GM23338 (cell line): Measurements from ENCODE around the gene SRSF12. TPM values are rescaled to one million over a fixed set of nuclear protein-coding genes. Genes with fewer than 3 reads are reported as not detected.

Experiments used
- ATAC-seq: fragments of 200-7000 bp; cut with Tn5 transposase; 3 replicates; pipeline ENCODE4 v1.9.1; 2020
- DNase-seq: peaks from one replicate; pipeline ENCODE4 v3.0.0-alpha.2; 2015; ENCODE audit warnings: low spot score
- H2AFZ ChIP-seq: fragments of 200-600 bp; sonication (generic); 2 replicates; pipeline ENCODE4 v1.8.0; 2016; ENCODE audit warnings: antibody characterized with exemption, mild to moderate bottlenecking, moderate library complexity
- H3F3A ChIP-seq: fragments of 200-600 bp; sonication (generic); replicated peaks from 2 replicates; pipeline ENCODE4 v1.8.0; 2017; ENCODE audit warnings: antibody characterized with exemption, mixed run types, low read depth
- H3K27ac ChIP-seq: fragments of 200-600 bp; sonication (generic); 2 replicates; pipeline ENCODE4 v1.6.1; 2016; ENCODE audit warnings: low read depth
- H3K27me3 ChIP-seq: fragments of 200-600 bp; sonication (generic); 2 replicates; pipeline ENCODE4 v1.8.0; 2016; ENCODE audit warnings: mild to moderate bottlenecking, mixed run types, moderate library complexity; ENCODE audit not compliant: insufficient read depth
- H3K36me3 ChIP-seq: fragments of 200-600 bp; sonication (generic); 2 replicates; pipeline ENCODE4 v1.8.0; 2016; ENCODE audit warnings: mild to moderate bottlenecking; ENCODE audit not compliant: insufficient read depth
- H3K4me1 ChIP-seq: fragments of 200-600 bp; sonication (generic); 2 replicates; pipeline ENCODE4 v1.8.0; 2016; ENCODE audit warnings: mild to moderate bottlenecking, moderate library complexity; ENCODE audit not compliant: insufficient read depth
- H3K4me2 ChIP-seq: fragments of 200-600 bp; sonication (generic); 2 replicates; pipeline ENCODE4 v1.7.1; 2017; ENCODE audit warnings: mixed run types
- H3K4me3 ChIP-seq: fragments of 200-600 bp; sonication (generic); 2 replicates; pipeline ENCODE4 v1.6.1; 2016; ENCODE audit warnings: mixed run types
- H3K79me2 ChIP-seq: fragments of 200-600 bp; sonication (generic); replicated peaks from 2 replicates; pipeline ENCODE4 v1.8.0; 2017; ENCODE audit warnings: mild to moderate bottlenecking; ENCODE audit not compliant: insufficient read depth
- H3K9me2 ChIP-seq: fragments of 200-600 bp; sonication (generic); 2 replicates; pipeline ENCODE4 v1.8.0; 2017; ENCODE audit not compliant: insufficient read depth
- H4K20me1 ChIP-seq: fragments of 200-600 bp; sonication (generic); replicated peaks from 2 replicates; pipeline ENCODE4 v1.8.0; 2017; ENCODE audit warnings: mild to moderate bottlenecking; ENCODE audit not compliant: insufficient read depth
- H3K27ac Mint-ChIP-seq: 2 replicates; pipeline ENCODE4 v1.8.0; 2020; ENCODE audit warnings: inconsistent platforms, mild to moderate bottlenecking, moderate library complexity, mixed read lengths
- H3K27me3 Mint-ChIP-seq: 3 replicates; pipeline ENCODE4 v1.8.0; 2022; ENCODE audit warnings: low read depth, mild to moderate bottlenecking, moderate library complexity, mixed read lengths, inconsistent platforms; ENCODE audit not compliant: insufficient read depth, poor library complexity
- H3K36me3 Mint-ChIP-seq: 3 replicates; pipeline ENCODE4 v1.8.0; 2021; ENCODE audit warnings: low read depth, mild to moderate bottlenecking, inconsistent platforms, moderate library complexity, mixed read lengths
- H3K4me1 Mint-ChIP-seq: 3 replicates; pipeline ENCODE4 v1.8.0; 2020; ENCODE audit warnings: mild to moderate bottlenecking, inconsistent platforms, mixed read lengths
- H3K4me3 Mint-ChIP-seq: 3 replicates; pipeline ENCODE4 v1.8.0; 2021; ENCODE audit warnings: moderate library complexity, mild to moderate bottlenecking, inconsistent platforms, mixed read lengths
- H3K9me3 Mint-ChIP-seq: 3 replicates; pipeline ENCODE4 v1.8.0; 2020; ENCODE audit warnings: moderate library complexity, mild to moderate bottlenecking, inconsistent platforms, mixed read lengths
- EZH2phosphoT487 ChIP-seq: fragments of 200-600 bp; sonication (generic); IDR thresholded peaks from one replicate; pipeline ENCODE4 v1.8.1; 2018; ENCODE audit warnings: antibody characterized with exemption; ENCODE audit not compliant: unreplicated experiment
- JUNB ChIP-seq: IDR thresholded peaks from one replicate; pipeline ENCODE4 v1.6.1; 2016; ENCODE audit warnings: antibody characterized with exemption; ENCODE audit not compliant: unreplicated experiment
- NANOG ChIP-seq: IDR thresholded peaks from 2 replicates; pipeline ENCODE4 v1.6.1; 2016; ENCODE audit warnings: antibody characterized with exemption, borderline replicate concordance
- POLR2AphosphoS5 ChIP-seq: IDR thresholded peaks from 2 replicates; pipeline ENCODE4 v1.6.1; 2016; ENCODE audit warnings: antibody characterized with exemption, low read depth
- polyA plus RNA-seq: library from polyadenylated mRNA; unstranded; fragments of >200 nt; fragmentation: Nextera tagmentation; extraction: Ambion mirVana; gene quantifications from 2 replicates; pipeline ENCODE4 v1.2.1, GENCODE V29; 2016
- total RNA-seq: library from RNA; depleted of rRNA; stranded (reverse); fragments of >200 nt; shearing (Covaris generic); gene quantifications from 2 replicates; pipeline ENCODE4 v1.2.3, GENCODE V29; 2014
- TF ChIP-seq, protein P1 (sequence below): IDR thresholded peaks from 2 replicates; pipeline ENCODE4 v1.6.1; 2016; ENCODE audit warnings: antibody characterized with exemption
- TF ChIP-seq, protein P2 (sequence below), 2 experiments: fragments of 200-600 bp in 1 of 2; sonication (generic) in 1 of 2; conservative IDR thresholded peaks; 2 replicates each; pipeline versions ENCODE4 v1.5.1 to v1.6.1; 2016 to 2017; ENCODE audit warnings: antibody characterized with exemption in 2 of 2, low read depth in 2 of 2, mild to moderate bottlenecking in 2 of 2, moderate library complexity in 1 of 2
- TF ChIP-seq, protein P3 (sequence below): fragments of 250-450 bp; sonication (Bioruptor Pico); IDR thresholded peaks from 2 replicates; pipeline ENCODE4 v1.5.0; 2020; ENCODE audit warnings: mild to moderate bottlenecking, moderate library complexity

The SRSF12 gene
- total and polyA plus RNA-seq, 2 experiments from 2014 or later, result 3.6 TPM

DNA sequence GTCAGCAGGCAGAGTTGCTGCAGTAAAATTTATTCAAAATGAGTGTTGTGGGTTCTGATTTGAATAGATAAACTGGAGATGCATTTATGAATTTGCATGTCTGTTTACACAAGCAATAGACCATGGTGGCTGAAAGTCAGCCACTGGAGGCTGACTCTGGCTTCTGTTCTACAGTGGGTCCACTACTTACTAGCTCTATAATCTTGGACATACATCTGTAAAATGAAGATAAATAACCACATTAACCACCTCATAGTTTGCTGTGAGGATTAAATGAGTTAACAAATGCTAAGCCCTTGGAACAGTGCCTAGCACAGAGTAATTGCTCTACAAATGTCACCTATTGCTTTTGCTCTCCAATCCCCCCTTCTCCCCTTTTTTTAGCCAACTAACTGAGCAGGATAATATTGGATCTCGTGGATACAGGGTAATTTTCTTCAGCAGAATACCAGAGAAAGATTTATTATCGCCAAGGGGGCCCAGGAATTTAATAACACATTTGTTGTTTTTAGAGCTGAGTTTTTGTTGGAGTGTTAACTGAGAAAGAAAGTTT lies 26.6 kb upstream of the SRSF12 start:
- H3K27me3 Mint-ChIP-seq, result peaks cover 17% of the 10 kb centered on the region
- H3K4me3 Mint-ChIP-seq, result no peak overlapping the region
- H2AFZ ChIP-seq, result no peak overlapping the region
- H3K79me2 ChIP-seq, result no peaks in the 10 kb centered on the region
- DNase-seq (no peak), ATAC-seq (no peak)
- peaks cover 14% of the 10 kb centered on the region for H3K4me1 Mint-ChIP-seq
- H3K4me2 ChIP-seq, result no peak overlapping the region
- no peak overlapping the region for H3K27ac Mint-ChIP-seq
- no peak overlapping the region for H3K27ac ChIP-seq
- peaks cover 90% of the 10 kb centered on the region for H3K27me3 ChIP-seq
- no peaks in the 10 kb centered on the region; the same call in 1 of the 3 replicates for H3K36me3 Mint-ChIP-seq
- TF ChIP-seq, protein P1, sequence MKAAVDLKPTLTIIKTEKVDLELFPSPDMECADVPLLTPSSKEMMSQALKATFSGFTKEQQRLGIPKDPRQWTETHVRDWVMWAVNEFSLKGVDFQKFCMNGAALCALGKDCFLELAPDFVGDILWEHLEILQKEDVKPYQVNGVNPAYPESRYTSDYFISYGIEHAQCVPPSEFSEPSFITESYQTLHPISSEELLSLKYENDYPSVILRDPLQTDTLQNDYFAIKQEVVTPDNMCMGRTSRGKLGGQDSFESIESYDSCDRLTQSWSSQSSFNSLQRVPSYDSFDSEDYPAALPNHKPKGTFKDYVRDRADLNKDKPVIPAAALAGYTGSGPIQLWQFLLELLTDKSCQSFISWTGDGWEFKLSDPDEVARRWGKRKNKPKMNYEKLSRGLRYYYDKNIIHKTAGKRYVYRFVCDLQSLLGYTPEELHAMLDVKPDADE, result no peak
- TF ChIP-seq JUNB (no peak), EZH2phosphoT487 (no peak), NANOG (no peak), POLR2AphosphoS5 (no peak)
- TF ChIP-seq, protein P2, sequence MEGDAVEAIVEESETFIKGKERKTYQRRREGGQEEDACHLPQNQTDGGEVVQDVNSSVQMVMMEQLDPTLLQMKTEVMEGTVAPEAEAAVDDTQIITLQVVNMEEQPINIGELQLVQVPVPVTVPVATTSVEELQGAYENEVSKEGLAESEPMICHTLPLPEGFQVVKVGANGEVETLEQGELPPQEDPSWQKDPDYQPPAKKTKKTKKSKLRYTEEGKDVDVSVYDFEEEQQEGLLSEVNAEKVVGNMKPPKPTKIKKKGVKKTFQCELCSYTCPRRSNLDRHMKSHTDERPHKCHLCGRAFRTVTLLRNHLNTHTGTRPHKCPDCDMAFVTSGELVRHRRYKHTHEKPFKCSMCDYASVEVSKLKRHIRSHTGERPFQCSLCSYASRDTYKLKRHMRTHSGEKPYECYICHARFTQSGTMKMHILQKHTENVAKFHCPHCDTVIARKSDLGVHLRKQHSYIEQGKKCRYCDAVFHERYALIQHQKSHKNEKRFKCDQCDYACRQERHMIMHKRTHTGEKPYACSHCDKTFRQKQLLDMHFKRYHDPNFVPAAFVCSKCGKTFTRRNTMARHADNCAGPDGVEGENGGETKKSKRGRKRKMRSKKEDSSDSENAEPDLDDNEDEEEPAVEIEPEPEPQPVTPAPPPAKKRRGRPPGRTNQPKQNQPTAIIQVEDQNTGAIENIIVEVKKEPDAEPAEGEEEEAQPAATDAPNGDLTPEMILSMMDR (conservative IDR thresholded peaks at IDR 0.05; ENCODE audit: low read depth in 2 of 2), result no peak
- TF ChIP-seq, protein P3, sequence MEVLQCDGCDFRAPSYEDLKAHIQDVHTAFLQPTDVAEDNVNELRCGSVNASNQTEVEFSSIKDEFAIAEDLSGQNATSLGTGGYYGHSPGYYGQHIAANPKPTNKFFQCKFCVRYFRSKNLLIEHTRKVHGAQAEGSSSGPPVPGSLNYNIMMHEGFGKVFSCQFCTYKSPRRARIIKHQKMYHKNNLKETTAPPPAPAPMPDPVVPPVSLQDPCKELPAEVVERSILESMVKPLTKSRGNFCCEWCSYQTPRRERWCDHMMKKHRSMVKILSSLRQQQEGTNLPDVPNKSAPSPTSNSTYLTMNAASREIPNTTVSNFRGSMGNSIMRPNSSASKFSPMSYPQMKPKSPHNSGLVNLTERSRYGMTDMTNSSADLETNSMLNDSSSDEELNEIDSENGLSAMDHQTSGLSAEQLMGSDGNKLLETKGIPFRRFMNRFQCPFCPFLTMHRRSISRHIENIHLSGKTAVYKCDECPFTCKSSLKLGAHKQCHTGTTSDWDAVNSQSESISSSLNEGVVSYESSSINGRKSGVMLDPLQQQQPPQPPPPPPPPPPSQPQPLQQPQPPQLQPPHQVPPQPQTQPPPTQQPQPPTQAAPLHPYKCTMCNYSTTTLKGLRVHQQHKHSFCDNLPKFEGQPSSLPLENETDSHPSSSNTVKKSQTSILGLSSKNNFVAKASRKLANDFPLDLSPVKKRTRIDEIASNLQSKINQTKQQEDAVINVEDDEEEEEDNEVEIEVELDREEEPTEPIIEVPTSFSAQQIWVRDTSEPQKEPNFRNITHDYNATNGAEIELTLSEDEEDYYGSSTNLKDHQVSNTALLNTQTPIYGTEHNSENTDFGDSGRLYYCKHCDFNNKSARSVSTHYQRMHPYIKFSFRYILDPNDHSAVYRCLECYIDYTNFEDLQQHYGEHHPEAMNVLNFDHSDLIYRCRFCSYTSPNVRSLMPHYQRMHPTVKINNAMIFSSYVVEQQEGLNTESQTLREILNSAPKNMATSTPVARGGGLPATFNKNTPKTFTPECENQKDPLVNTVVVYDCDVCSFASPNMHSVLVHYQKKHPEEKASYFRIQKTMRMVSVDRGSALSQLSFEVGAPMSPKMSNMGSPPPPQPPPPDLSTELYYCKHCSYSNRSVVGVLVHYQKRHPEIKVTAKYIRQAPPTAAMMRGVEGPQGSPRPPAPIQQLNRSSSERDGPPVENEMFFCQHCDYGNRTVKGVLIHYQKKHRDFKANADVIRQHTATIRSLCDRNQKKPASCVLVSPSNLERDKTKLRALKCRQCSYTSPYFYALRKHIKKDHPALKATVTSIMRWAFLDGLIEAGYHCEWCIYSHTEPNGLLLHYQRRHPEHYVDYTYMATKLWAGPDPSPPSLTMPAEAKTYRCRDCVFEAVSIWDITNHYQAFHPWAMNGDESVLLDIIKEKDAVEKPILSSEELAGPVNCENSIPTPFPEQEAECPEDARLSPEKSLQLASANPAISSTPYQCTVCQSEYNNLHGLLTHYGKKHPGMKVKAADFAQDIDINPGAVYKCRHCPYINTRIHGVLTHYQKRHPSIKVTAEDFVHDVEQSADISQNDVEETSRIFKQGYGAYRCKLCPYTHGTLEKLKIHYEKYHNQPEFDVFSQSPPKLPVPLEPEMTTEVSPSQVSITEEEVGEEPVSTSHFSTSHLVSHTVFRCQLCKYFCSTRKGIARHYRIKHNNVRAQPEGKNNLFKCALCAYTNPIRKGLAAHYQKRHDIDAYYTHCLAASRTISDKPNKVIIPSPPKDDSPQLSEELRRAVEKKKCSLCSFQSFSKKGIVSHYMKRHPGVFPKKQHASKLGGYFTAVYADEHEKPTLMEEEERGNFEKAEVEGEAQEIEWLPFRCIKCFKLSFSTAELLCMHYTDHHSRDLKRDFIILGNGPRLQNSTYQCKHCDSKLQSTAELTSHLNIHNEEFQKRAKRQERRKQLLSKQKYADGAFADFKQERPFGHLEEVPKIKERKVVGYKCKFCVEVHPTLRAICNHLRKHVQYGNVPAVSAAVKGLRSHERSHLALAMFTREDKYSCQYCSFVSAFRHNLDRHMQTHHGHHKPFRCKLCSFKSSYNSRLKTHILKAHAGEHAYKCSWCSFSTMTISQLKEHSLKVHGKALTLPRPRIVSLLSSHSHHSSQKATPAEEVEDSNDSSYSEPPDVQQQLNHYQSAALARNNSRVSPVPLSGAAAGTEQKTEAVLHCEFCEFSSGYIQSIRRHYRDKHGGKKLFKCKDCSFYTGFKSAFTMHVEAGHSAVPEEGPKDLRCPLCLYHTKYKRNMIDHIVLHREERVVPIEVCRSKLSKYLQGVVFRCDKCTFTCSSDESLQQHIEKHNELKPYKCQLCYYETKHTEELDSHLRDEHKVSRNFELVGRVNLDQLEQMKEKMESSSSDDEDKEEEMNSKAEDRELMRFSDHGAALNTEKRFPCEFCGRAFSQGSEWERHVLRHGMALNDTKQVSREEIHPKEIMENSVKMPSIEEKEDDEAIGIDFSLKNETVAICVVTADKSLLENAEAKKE (CRISPR knock-in tag), result no peak
- no peaks in the 10 kb centered on the region; the same call in 1 of the 2 replicates for H3K36me3 ChIP-seq
- no peaks in the 10 kb centered on the region; the same call in 1 of the 2 replicates for H4K20me1 ChIP-seq
- no peak overlapping the region for H3K4me3 ChIP-seq
- no peaks in the 10 kb centered on the region for H3F3A ChIP-seq
- no peaks in the 10 kb centered on the region for H3K9me2 ChIP-seq
- H3K9me3 Mint-ChIP-seq, result no peaks in the 10 kb centered on the region
- peaks cover 13% of the 10 kb centered on the region for H3K4me1 ChIP-seq
